HepG2 (cell line): ENCODE data around the gene SP110. TPM values are rescaled to one million over a fixed set of nuclear protein-coding genes. Genes with fewer than 3 reads are reported as not detected.

Experiments used
- CEBPG ChIP-seq: IDR thresholded peaks from 2 replicates; pipeline ENCODE4 v1.6.1; 2016
- ELF3 ChIP-seq: IDR thresholded peaks from 2 replicates; pipeline ENCODE4 v1.6.1; 2016; ENCODE audit warnings: missing genetic modification reagents, missing compliant biosample characterization
- ELK4 ChIP-seq: sonication (generic); formaldehyde crosslinking; IDR thresholded peaks from 2 replicates; pipeline ENCODE4 v1.9.0; 2021; ENCODE audit warnings: missing genetic modification reagents, borderline replicate concordance
- FOSL1 ChIP-seq: sonication (generic); formaldehyde crosslinking; IDR thresholded peaks from 2 replicates; pipeline ENCODE4 v1.9.0; 2021; ENCODE audit warnings: missing genetic modification reagents, borderline replicate concordance
- FOXM1 ChIP-seq: sonication (generic); formaldehyde crosslinking; IDR thresholded peaks from 2 replicates; pipeline ENCODE4 v1.5.0; 2020; ENCODE audit warnings: missing genetic modification reagents
- KDM5A ChIP-seq: fragments of 200-600 bp; sonication (generic); IDR thresholded peaks from 2 replicates; pipeline ENCODE4 v1.7.0; 2018; ENCODE audit warnings: antibody characterized with exemption, mild to moderate bottlenecking, low read length, borderline replicate concordance
- MYC ChIP-seq: sonication (generic); formaldehyde crosslinking; IDR thresholded peaks from 2 replicates; pipeline ENCODE4 v1.9.0; 2021; ENCODE audit warnings: missing genetic modification reagents, borderline replicate concordance
- NR2C2 ChIP-seq: sonication (generic); formaldehyde crosslinking; IDR thresholded peaks from 2 replicates; pipeline ENCODE4 v1.4.0; 2020; ENCODE audit warnings: missing genetic modification reagents, mild to moderate bottlenecking, moderate library complexity, borderline replicate concordance
- RARG ChIP-seq: sonication (generic); formaldehyde crosslinking; IDR thresholded peaks from 2 replicates; pipeline ENCODE4 v1.4.0; 2020; ENCODE audit warnings: low read depth, mild to moderate bottlenecking, missing genetic modification reagents
- SOX6 ChIP-seq, 2 experiments: fragments of 450-650 bp in 1 of 2; sonication (generic) in 1 of 2; formaldehyde crosslinking in 1 of 2; IDR thresholded peaks; 2 replicates each; pipeline versions ENCODE4 v1.4.0 to v1.6.1; 2017 to 2020; ENCODE audit warnings: antibody characterized with exemption in 1 of 2, mild to moderate bottlenecking in 1 of 2, missing genetic modification reagents in 1 of 2
- TMF1 ChIP-seq: sonication (generic); formaldehyde crosslinking; IDR thresholded peaks from 2 replicates; pipeline ENCODE4 v1.8.1; 2022; ENCODE audit warnings: low read depth, missing genetic modification reagents
- TRAFD1 ChIP-seq: sonication (generic); formaldehyde crosslinking; IDR thresholded peaks from 2 replicates; pipeline ENCODE4 v1.5.1; 2020; ENCODE audit warnings: missing genetic modification reagents, mild to moderate bottlenecking, borderline replicate concordance
- ZKSCAN1 ChIP-seq: fragments of 150-350 bp; IDR thresholded peaks from 2 replicates; pipeline ENCODE4 v1.6.1; 2014; ENCODE audit warnings: low read length
- ZNF205 ChIP-seq: IDR thresholded peaks from 2 replicates; pipeline ENCODE4 v1.6.1; 2018; ENCODE audit warnings: missing biosample characterization, missing genetic modification reagents
- ZNF234 ChIP-seq: sonication (generic); formaldehyde crosslinking; conservative IDR thresholded peaks from 2 replicates; pipeline ENCODE4 v1.5.1; 2020; ENCODE audit warnings: mild to moderate bottlenecking, missing genetic modification reagents
- ZNF432 ChIP-seq: sonication (generic); formaldehyde crosslinking; IDR thresholded peaks from 2 replicates; pipeline ENCODE4 v1.5.0; 2020; ENCODE audit warnings: missing genetic modification reagents, mild to moderate bottlenecking, borderline replicate concordance
- ZNF451 ChIP-seq: sonication (generic); formaldehyde crosslinking; IDR thresholded peaks from 2 replicates; pipeline ENCODE4 v1.5.0; 2020; ENCODE audit warnings: mild to moderate bottlenecking, missing genetic modification reagents
- ZNF614 ChIP-seq: IDR thresholded peaks from 2 replicates; pipeline ENCODE4 v1.6.1; 2018; ENCODE audit warnings: missing biosample characterization, missing genetic modification reagents, inconsistent platforms, borderline replicate concordance
- polyA plus RNA-seq, 8 experiments: library from polyadenylated mRNA; depleted of rRNA in 3 of 8; stranded (reverse) in 7 of 8; unstranded in 1 of 8; fragments of >200 nt; fragmentation: Illumina TruSeq in 4 of 8; extraction: Trizol in 4 of 8; gene quantifications; 2 replicates each; pipeline versions ENCODE4 v1.2.1 to v1.2.3, GENCODE V29; 2011 to 2016; ENCODE audit warnings: low read depth in 4 of 8, missing spikeins in 1 of 8, mixed read lengths in 1 of 8; ENCODE audit not compliant: insufficient read depth in 1 of 8
- total RNA-seq, 5 experiments: library from RNA; depleted of rRNA; stranded (reverse); fragments of >200 nt; fragmentation: Illumina TruSeq; extraction: Trizol; gene quantifications; 2 replicates each; pipeline ENCODE4 v1.2.3, GENCODE V29; 2016; ENCODE audit warnings: low read depth in 1 of 5
- TF ChIP-seq, protein P1 (sequence below): sonication (generic); formaldehyde crosslinking; IDR thresholded peaks from 2 replicates; pipeline ENCODE4 v1.8.0; 2022; ENCODE audit warnings: missing genetic modification reagents, low read depth, mild to moderate bottlenecking, borderline replicate concordance
- TF ChIP-seq, protein P2 (sequence below): sonication (generic); formaldehyde crosslinking; IDR thresholded peaks from 2 replicates; pipeline ENCODE4 v1.9.0; 2021; ENCODE audit warnings: missing genetic modification reagents, mild to moderate bottlenecking, borderline replicate concordance
- TF ChIP-seq, protein P3 (sequence below): sonication (generic); formaldehyde crosslinking; IDR thresholded peaks from 2 replicates; pipeline ENCODE4 v1.4.0; 2020; ENCODE audit warnings: missing genetic modification reagents

SP110 gene
- total and polyA plus RNA-seq, 2 of the 13 experiments (the other 11 are each of a cell fraction or from before 2014, with no cell fraction given) = 7.9 to 10.4 TPM

- TF ChIP-seq SOX6 (IDR thresholded peaks at IDR 0.05) (no peak), SOX6 (CRISPR knock-in tag; IDR thresholded peaks at IDR 0.05) (peak; percentile 84), FOSL1 (CRISPR knock-in tag) (no peak), ZNF205 (CRISPR knock-in tag) (peak; percentile 26; the same call in 1 of the 2 replicates), TMF1 (no peak), KDM5A (no peak), ZNF432 (CRISPR knock-in tag) (no peak), ZNF234 (CRISPR knock-in tag) (no peak), TRAFD1 (no peak), ZNF614 (CRISPR knock-in tag) (no peak), ZNF451 (CRISPR knock-in tag) (no peak), CEBPG (CRISPR knock-in tag) (peak; percentile 66), RARG (CRISPR knock-in tag) (no peak), MYC (no peak), ZKSCAN1 (no peak), FOXM1 (CRISPR knock-in tag) (no peak), ELF3 (CRISPR knock-in tag) (peak; percentile 82), ELK4 (no peak), NR2C2 (CRISPR knock-in tag) (peak; percentile 79)
- TF ChIP-seq, protein P1, sequence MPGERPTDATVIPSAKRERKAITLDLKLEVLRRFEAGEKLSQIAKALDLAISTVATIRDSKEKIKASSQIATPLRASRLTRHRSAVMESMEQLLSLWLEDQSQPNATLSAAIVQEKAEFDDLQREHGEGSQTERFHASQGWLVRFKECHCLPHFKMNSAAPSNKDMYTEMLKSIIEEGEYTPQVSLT = no peak
- TF ChIP-seq, protein P2, sequence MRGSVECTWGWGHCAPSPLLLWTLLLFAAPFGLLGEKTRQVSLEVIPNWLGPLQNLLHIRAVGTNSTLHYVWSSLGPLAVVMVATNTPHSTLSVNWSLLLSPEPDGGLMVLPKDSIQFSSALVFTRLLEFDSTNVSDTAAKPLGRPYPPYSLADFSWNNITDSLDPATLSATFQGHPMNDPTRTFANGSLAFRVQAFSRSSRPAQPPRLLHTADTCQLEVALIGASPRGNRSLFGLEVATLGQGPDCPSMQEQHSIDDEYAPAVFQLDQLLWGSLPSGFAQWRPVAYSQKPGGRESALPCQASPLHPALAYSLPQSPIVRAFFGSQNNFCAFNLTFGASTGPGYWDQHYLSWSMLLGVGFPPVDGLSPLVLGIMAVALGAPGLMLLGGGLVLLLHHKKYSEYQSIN (CRISPR knock-in tag) = no peak
- TF ChIP-seq, protein P3, sequence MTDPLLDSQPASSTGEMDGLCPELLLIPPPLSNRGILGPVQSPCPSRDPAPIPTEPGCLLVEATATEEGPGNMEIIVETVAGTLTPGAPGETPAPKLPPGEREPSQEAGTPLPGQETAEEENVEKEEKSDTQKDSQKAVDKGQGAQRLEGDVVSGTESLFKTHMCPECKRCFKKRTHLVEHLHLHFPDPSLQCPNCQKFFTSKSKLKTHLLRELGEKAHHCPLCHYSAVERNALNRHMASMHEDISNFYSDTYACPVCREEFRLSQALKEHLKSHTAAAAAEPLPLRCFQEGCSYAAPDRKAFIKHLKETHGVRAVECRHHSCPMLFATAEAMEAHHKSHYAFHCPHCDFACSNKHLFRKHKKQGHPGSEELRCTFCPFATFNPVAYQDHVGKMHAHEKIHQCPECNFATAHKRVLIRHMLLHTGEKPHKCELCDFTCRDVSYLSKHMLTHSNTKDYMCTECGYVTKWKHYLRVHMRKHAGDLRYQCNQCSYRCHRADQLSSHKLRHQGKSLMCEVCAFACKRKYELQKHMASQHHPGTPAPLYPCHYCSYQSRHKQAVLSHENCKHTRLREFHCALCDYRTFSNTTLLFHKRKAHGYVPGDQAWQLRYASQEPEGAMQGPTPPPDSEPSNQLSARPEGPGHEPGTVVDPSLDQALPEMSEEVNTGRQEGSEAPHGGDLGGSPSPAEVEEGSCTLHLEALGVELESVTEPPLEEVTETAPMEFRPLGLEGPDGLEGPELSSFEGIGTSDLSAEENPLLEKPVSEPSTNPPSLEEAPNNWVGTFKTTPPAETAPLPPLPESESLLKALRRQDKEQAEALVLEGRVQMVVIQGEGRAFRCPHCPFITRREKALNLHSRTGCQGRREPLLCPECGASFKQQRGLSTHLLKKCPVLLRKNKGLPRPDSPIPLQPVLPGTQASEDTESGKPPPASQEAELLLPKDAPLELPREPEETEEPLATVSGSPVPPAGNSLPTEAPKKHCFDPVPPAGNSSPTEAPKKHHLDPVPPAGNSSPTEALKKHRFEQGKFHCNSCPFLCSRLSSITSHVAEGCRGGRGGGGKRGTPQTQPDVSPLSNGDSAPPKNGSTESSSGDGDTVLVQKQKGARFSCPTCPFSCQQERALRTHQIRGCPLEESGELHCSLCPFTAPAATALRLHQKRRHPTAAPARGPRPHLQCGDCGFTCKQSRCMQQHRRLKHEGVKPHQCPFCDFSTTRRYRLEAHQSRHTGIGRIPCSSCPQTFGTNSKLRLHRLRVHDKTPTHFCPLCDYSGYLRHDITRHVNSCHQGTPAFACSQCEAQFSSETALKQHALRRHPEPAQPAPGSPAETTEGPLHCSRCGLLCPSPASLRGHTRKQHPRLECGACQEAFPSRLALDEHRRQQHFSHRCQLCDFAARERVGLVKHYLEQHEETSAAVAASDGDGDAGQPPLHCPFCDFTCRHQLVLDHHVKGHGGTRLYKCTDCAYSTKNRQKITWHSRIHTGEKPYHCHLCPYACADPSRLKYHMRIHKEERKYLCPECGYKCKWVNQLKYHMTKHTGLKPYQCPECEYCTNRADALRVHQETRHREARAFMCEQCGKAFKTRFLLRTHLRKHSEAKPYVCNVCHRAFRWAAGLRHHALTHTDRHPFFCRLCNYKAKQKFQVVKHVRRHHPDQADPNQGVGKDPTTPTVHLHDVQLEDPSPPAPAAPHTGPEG = no peak
Observed at GRCh38 chr2:230129343-230129742, 90.4 kb downstream of the SP110 start (continued).
